HEK293 (cell line): ENCODE results near the gene PPOX.

Experiments
- CTCF ChIP-seq: fragments of 450-650 bp; formaldehyde crosslinking; IDR thresholded peaks from 2 replicates; pipeline ENCODE4 v1.5.1; 2016; ENCODE audit warnings: missing biosample characterization, missing genetic modification characterization
- EGR2 ChIP-seq: fragments of 450-650 bp; formaldehyde crosslinking; IDR thresholded peaks from 2 replicates; pipeline ENCODE4 v1.5.1; 2016; ENCODE audit warnings: low read depth, missing biosample characterization, missing genetic modification characterization
- FEZF1 ChIP-seq: fragments of 450-650 bp; formaldehyde crosslinking; IDR thresholded peaks from 2 replicates; pipeline ENCODE4 v1.5.1; 2016; ENCODE audit warnings: missing biosample characterization, missing genetic modification characterization
- GFI1B ChIP-seq: fragments of 450-650 bp; formaldehyde crosslinking; IDR thresholded peaks from 2 replicates; pipeline ENCODE4 v1.5.1; 2016; ENCODE audit warnings: missing biosample characterization, missing genetic modification characterization
- GLIS1 ChIP-seq: fragments of 450-650 bp; formaldehyde crosslinking; IDR thresholded peaks from 2 replicates; pipeline ENCODE4 v1.5.1; 2016; ENCODE audit warnings: missing biosample characterization, missing genetic modification characterization
- HOXD13 ChIP-seq: sonication (generic); formaldehyde crosslinking; IDR thresholded peaks from 2 replicates; pipeline ENCODE4 v1.8.0; 2022; ENCODE audit warnings: missing genetic modification reagents, borderline replicate concordance
- IKZF3 ChIP-seq: fragments of 450-650 bp; IDR thresholded peaks from 2 replicates; pipeline ENCODE4 v1.5.0; 2018; ENCODE audit warnings: missing biosample characterization, mild to moderate bottlenecking, missing genetic modification characterization, moderate library complexity
- INSM2 ChIP-seq: fragments of 450-650 bp; formaldehyde crosslinking; IDR thresholded peaks from 2 replicates; pipeline ENCODE4 v1.5.1; 2016; ENCODE audit warnings: missing biosample characterization, missing genetic modification characterization
- MYNN ChIP-seq: fragments of 450-650 bp; formaldehyde crosslinking; IDR thresholded peaks from 2 replicates; pipeline ENCODE4 v1.5.1; 2016; ENCODE audit warnings: missing biosample characterization, missing genetic modification characterization, borderline replicate concordance
- PBX3 ChIP-seq: sonication (generic); formaldehyde crosslinking; IDR thresholded peaks from 2 replicates; pipeline ENCODE4 v1.8.1; 2022; ENCODE audit warnings: mild to moderate bottlenecking, moderate library complexity, missing genetic modification reagents
- SETDB1 ChIP-seq: IDR thresholded peaks from one replicate; pipeline ENCODE4 v1.6.1; 2017; ENCODE audit warnings: mild to moderate bottlenecking, low read length, moderate library complexity, mixed read lengths; ENCODE audit not compliant: insufficient read length
- ZBTB26 ChIP-seq: fragments of 450-650 bp; formaldehyde crosslinking; optimal IDR thresholded peaks from 2 replicates; pipeline ENCODE3; 2016; ENCODE audit warnings: missing biosample characterization, mild to moderate bottlenecking, missing genetic modification characterization
- ZBTB44 ChIP-seq: fragments of 450-650 bp; IDR thresholded peaks from 2 replicates; pipeline ENCODE4 v1.5.1; 2018; ENCODE audit warnings: missing biosample characterization, mild to moderate bottlenecking, missing genetic modification characterization
- ZFP69B ChIP-seq: fragments of 450-650 bp; formaldehyde crosslinking; IDR thresholded peaks from 2 replicates; pipeline ENCODE4 v1.5.1; 2016; ENCODE audit warnings: missing biosample characterization, missing genetic modification characterization
- ZIC2 ChIP-seq: fragments of 450-650 bp; formaldehyde crosslinking; IDR thresholded peaks from 2 replicates; pipeline ENCODE4 v1.5.1; 2016; ENCODE audit warnings: missing biosample characterization, missing genetic modification characterization
- ZNF138 ChIP-seq: fragments of 450-650 bp; formaldehyde crosslinking; IDR thresholded peaks from 2 replicates; pipeline ENCODE4 v1.5.1; 2016; ENCODE audit warnings: missing biosample characterization, missing genetic modification characterization, borderline replicate concordance
- ZNF366 ChIP-seq: fragments of 450-650 bp; formaldehyde crosslinking; conservative IDR thresholded peaks from 2 replicates; pipeline ENCODE4 v1.5.1; 2016; ENCODE audit warnings: missing biosample characterization, missing genetic modification characterization
- ZNF394 ChIP-seq: fragments of 450-650 bp; formaldehyde crosslinking; IDR thresholded peaks from 2 replicates; pipeline ENCODE4 v1.5.1; 2016; ENCODE audit warnings: missing biosample characterization, missing genetic modification characterization, mild to moderate bottlenecking, moderate library complexity, borderline replicate concordance
- ZNF449 ChIP-seq: fragments of 450-650 bp; formaldehyde crosslinking; IDR thresholded peaks from 2 replicates; pipeline ENCODE4 v1.5.1; 2017; ENCODE audit warnings: missing biosample characterization, mild to moderate bottlenecking, missing genetic modification characterization, moderate library complexity
- ZNF501 ChIP-seq: fragments of 450-650 bp; formaldehyde crosslinking; IDR thresholded peaks from 2 replicates; pipeline ENCODE4 v1.5.1; 2016; ENCODE audit warnings: missing biosample characterization, missing genetic modification characterization
- ZNF561 ChIP-seq: fragments of 450-650 bp; IDR thresholded peaks from 2 replicates; pipeline ENCODE4 v1.5.1; 2018; ENCODE audit warnings: missing biosample characterization, missing genetic modification characterization, borderline replicate concordance
- ZNF692 ChIP-seq: fragments of 450-650 bp; formaldehyde crosslinking; IDR thresholded peaks from 2 replicates; pipeline ENCODE4 v1.5.1; 2016; ENCODE audit warnings: missing biosample characterization, missing genetic modification characterization
- ZNF76 ChIP-seq: fragments of 450-650 bp; formaldehyde crosslinking; IDR thresholded peaks from 2 replicates; pipeline ENCODE4; 2016; ENCODE audit warnings: low read depth, missing biosample characterization, missing genetic modification characterization, borderline replicate concordance
- ZNF791 ChIP-seq: fragments of 450-650 bp; formaldehyde crosslinking; IDR thresholded peaks from 2 replicates; pipeline ENCODE4 v1.5.1; 2016; ENCODE audit warnings: missing biosample characterization, missing genetic modification characterization

Gene PPOX

GRCh38 chr1:161177112-161177935 lies 11.1 kb downstream of the PPOX start, which contains the start of gene B4GALT3 (continued):
- TF ChIP-seq ZNF501 (tag by site-specific recombination): peak; percentile 97
- TF ChIP-seq ZBTB26: peak; percentile 57
- no peak for TF ChIP-seq ZBTB44 (tag by site-specific recombination)
- TF ChIP-seq MYNN: no peak
- peak; percentile 71 for TF ChIP-seq ZNF394
- TF ChIP-seq EGR2 (tag by site-specific recombination): peak; percentile 74
- 0 out of 2 replicates have a peak, but pooled peaks have one; percentile 40 for TF ChIP-seq PBX3 (CRISPR knock-in tag)
- TF ChIP-seq GFI1B (tag by site-specific recombination): no peak
- TF ChIP-seq GLIS1: peak; percentile 98
- TF ChIP-seq INSM2 (tag by site-specific recombination): peak; percentile 23; the same call in 1 of the 2 replicates
- no peak for TF ChIP-seq ZNF791 (tag by site-specific recombination)
- TF ChIP-seq HOXD13: no peak
- peak; percentile 87 for TF ChIP-seq ZNF692 (tag by site-specific recombination)
- peak; percentile 77; the same call in 1 of the 2 replicates for TF ChIP-seq ZFP69B (tag by site-specific recombination)
- TF ChIP-seq CTCF (tag by site-specific recombination): peak; percentile 55; the same call in 1 of the 2 replicates
- TF ChIP-seq ZNF449 (tag by site-specific recombination): no peak; the same call in none of the 2 replicates
- TF ChIP-seq ZNF76 (tag by site-specific recombination): peak; percentile 80; the same call in 1 of the 2 replicates
- TF ChIP-seq SETDB1: peak; percentile 22
- no peak for TF ChIP-seq ZNF138
- TF ChIP-seq FEZF1 (tag by site-specific recombination): peak; percentile 60
- no peak for TF ChIP-seq IKZF3 (tag by site-specific recombination)
- TF ChIP-seq ZNF561: peak; percentile 83; the same call in 1 of the 2 replicates
- TF ChIP-seq ZIC2 (tag by site-specific recombination): peak; percentile 80
- no peak for TF ChIP-seq ZNF366
- TF ChIP-seq, all 188 proteins: peak for 70
